Bronchial epithelial cell (primary cell): ENCODE data around the gene STARD8. TPM values are rescaled to one million over a fixed set of nuclear protein-coding genes. Genes with fewer than 3 reads are reported as not detected.
"Not testable (repeated sequence)": the region's sequence is repeated elsewhere in the genome, so short reads cannot be mapped to it uniquely, and the experiment has no call there.

Experiments
- DNase-seq: peaks from one replicate; pipeline ENCODE4 v3.0.0-alpha.2; 2010; ENCODE audit warnings: low read depth
- FAIRE-seq: peaks from 2 replicates; lab custom pipeline; 2011; peaks lifted over from hg19 to GRCh38; lab: Jason Lieb, UNC
- H3K27me3 ChIP-seq: 2 replicates; pipeline ENCODE4 v1.5.1; 2011; ENCODE audit warnings: low read length; ENCODE audit not compliant: control insufficient read depth, insufficient read depth
- H3K36me3 ChIP-seq: 2 replicates; pipeline ENCODE4 v1.5.1; 2011; ENCODE audit warnings: low read length; ENCODE audit not compliant: control insufficient read depth, insufficient read depth
- H3K4me3 ChIP-seq: 2 replicates; pipeline ENCODE4 v1.5.1; 2011; ENCODE audit warnings: mild to moderate bottlenecking, low read depth, low read length, control low read depth
- total RNA-seq: library from RNA; depleted of rRNA; stranded (reverse); fragments of >200 nt; gene quantifications from 2 replicates; pipeline ENCODE4 v1.2.1, GENCODE V29; 2014
- TF ChIP-seq, protein P1 (sequence below): IDR thresholded peaks from 2 replicates; pipeline ENCODE4 v1.5.1; 2011; ENCODE audit warnings: mild to moderate bottlenecking, moderate library complexity, low read length, control low read depth, inconsistent platforms; ENCODE audit not compliant: insufficient read depth, severe bottlenecking

Gene STARD8
- total RNA-seq, 1 donor from 2014 or later = not detected

DNA sequence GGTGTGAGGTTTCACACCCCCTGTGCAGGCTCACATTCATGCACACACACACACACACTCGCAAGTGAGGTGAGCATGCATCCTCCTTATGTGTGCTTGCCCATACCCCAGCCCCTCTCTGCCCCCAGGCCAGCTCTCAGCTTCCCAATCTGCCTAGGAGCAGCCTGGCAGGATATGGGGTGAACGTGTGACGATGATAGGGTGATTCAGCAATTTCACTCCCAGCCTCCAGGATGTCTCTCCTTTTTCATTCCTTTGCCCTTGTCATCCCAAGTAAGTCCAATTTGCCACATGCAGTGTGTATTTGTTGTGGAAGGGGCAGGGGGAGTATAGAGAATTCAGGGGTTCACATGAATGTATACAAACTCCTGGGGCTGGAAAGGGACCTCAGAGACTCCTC is 7.2 kb downstream of the STARD8 start:
- TF ChIP-seq, protein P1, sequence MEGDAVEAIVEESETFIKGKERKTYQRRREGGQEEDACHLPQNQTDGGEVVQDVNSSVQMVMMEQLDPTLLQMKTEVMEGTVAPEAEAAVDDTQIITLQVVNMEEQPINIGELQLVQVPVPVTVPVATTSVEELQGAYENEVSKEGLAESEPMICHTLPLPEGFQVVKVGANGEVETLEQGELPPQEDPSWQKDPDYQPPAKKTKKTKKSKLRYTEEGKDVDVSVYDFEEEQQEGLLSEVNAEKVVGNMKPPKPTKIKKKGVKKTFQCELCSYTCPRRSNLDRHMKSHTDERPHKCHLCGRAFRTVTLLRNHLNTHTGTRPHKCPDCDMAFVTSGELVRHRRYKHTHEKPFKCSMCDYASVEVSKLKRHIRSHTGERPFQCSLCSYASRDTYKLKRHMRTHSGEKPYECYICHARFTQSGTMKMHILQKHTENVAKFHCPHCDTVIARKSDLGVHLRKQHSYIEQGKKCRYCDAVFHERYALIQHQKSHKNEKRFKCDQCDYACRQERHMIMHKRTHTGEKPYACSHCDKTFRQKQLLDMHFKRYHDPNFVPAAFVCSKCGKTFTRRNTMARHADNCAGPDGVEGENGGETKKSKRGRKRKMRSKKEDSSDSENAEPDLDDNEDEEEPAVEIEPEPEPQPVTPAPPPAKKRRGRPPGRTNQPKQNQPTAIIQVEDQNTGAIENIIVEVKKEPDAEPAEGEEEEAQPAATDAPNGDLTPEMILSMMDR = no peak
- H3K27me3 ChIP-seq = no peaks in the 10 kb centered on the region
- FAIRE-seq (no peak), DNase-seq (no peak)
- no peaks in the 10 kb centered on the region for H3K36me3 ChIP-seq
- H3K4me3 ChIP-seq = no peak overlapping the region

DNA sequence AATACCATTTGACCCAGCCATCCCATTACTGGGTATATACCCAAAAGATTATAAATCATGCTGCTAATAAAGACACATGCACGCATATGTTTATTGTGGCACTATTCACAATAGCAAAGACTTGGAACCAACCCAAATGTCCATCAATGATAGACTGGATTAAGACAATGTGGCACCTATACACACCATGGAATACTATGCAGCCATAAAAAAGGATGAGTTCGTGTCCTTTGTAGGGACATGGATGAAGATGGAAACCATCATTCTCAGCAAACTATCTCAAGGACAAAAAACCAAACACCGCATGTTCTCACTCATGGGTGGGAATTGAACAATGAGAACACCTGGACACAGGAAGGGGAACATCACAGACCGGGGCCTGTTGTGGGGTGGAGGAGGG is 9.0 kb downstream of the STARD8 start:
- not testable (repeated sequence) for FAIRE-seq, DNase-seq, H3K36me3 ChIP-seq, H3K4me3 ChIP-seq, H3K27me3 ChIP-seq

DNA sequence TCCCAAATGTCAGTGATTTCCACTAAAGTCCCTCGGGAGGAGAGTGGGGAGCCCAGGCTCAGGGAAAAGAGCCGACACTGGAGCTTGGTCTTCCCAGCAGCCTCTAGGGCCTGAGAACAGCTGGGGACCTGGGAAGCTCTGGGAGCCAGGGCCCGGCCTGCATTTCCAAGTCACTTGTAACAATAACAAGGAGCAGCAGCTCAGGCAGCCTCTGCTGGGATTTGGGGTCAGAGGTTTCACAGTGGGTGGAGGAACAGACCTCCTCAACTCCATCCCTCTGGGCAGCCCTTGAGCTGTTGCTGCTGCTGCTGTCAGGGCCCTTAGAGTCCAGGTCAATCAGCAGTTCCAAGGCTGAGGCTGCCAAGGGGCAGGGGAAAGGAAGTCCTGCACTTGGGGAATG is 11.1 kb downstream of the STARD8 start:
- no peaks in the 10 kb centered on the region for H3K36me3 ChIP-seq

DNA sequence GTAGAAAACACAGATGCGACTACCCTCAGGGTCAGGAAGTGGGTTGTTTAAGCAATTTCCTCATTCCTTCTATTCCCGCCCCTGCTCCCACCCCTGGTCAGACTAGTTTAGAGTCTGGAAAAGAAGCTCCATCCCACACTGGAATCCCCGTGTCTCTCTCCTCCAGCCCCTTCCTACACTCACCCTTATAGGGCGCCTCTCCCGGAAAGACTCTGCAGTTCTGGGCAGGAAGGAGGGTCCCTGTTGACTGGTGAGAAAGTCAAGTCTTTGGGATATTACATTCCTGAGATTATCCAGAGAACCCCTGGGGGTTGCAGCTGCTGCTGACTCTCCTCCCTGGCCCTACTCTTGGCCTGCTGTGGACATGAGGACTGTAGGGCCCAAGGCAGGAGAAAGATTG is 11.9 kb downstream of the STARD8 start:
- no peaks in the 10 kb centered on the region for H3K27me3 ChIP-seq
- H3K36me3 ChIP-seq = no peaks in the 10 kb centered on the region
- DNase-seq = no peak
- no peak overlapping the region for H3K4me3 ChIP-seq
- no peak for FAIRE-seq
- TF ChIP-seq, protein P1 = no peak

More for the DNA sequence above, 11.1 kb downstream of the STARD8 start:
- TF ChIP-seq, protein P1 = no peak
- FAIRE-seq (no peak), DNase-seq (no peak)
- Histone ChIP-seq H3K27me3 (no peaks in the 10 kb centered on the region), H3K4me3 (no peak overlapping the region)

DNA sequence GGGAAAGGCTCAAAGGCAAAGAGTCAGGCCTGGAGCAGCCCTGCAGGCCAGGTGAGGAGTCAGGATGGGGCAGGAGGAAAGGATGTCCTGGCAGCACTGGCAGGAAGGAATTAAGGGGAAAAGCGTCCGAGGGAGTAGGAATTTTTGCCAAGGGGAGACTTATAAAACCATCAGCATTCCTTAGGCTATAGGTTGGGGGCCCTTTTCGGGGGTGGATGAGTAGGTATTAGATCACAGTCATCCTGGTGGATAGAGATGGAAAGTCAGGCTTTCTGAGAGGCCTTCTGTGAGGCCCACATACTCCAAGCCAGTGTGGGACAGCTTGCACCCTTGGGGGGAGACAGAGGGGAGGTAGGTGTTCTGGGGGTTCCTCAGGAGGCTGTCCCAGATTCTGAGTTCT is 12.3 kb downstream of the STARD8 start:
- Histone ChIP-seq H3K27me3 (no peaks in the 10 kb centered on the region), H3K36me3 (no peaks in the 10 kb centered on the region), H3K4me3 (no peak overlapping the region)
- TF ChIP-seq, protein P1 = no peak
- FAIRE-seq (no peak), DNase-seq (no peak)

DNA sequence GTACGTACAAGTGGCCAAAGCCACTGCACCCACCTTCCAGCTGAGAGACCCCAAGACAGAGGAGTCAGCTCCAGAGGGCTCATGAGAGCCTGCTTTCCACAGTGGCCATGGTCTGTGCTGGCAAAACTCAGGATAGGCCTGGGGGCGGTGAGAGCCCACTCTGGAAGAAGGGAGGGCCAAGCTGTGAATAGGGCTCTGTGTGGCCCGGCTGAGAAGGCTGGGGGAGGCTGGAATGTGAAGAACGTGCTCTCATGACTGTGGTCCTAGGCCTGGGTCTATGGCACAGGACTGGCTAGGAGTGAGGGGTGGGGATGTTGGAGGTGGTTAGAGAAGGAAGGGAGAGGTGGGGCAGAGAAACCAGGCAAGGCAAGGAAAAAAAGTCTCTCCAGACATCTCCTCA is 13.3 kb downstream of the STARD8 start:
- Histone ChIP-seq H3K36me3 (no peaks in the 10 kb centered on the region), H3K4me3 (no peak overlapping the region), H3K27me3 (no peaks in the 10 kb centered on the region)
- DNase-seq = no peak
- no peak for FAIRE-seq
- TF ChIP-seq, protein P1 = no peak
